ENCODE measurements around the gene SNCAIP.

Gene SNCAIP

DNA sequence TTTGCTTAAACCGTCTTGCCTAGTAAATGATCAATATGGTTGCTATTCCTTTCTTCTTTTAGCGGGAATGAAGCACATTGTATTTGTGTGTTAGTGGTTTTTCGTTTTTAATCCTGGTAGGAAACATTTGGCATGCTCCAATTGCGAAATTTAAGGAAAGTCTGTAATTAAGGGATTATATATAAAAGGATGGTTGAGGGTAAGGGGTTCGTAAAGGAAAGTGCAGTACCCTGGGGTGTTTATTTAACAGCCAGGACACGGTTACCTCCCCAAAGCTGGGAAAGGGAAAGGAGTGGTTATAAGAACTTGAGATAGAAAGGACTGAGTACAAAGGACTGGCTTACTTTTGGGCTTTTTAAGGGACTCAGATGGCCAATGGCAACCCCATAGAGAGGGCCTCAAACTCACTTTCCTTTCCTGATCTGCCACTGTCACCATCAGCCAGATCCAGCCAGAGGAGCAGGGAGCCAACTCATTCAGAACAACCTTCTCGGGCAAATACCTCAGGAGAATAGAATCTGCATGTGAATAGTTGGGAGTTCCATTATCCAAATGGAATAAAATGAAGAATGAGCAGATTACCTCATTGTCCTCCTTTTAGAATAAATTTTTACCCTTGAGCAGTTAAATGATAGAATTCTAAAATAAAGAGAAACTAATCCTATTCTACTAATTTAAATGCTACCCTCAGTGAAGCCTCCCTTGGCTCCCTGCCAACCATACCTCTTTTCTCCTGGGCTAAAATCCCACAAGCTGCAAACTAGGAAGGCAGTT, 117.7 kb downstream of the SNCAIP start:
- DNase-seq = no peak

DNA sequence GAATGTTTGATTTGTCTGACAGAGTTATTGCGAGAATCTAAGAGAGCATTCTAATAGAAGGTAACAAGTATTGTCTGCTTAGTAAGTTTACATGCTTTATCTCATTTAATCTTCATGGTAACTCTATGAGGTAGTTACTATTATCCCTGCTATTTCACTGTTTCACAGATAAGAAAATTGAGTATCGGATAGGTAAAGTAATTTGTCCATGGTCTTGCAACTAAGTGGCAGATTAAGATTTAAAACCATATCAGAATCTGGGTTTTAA, 118.2 kb downstream of the SNCAIP start:
- DNase-seq = no peak

DNA sequence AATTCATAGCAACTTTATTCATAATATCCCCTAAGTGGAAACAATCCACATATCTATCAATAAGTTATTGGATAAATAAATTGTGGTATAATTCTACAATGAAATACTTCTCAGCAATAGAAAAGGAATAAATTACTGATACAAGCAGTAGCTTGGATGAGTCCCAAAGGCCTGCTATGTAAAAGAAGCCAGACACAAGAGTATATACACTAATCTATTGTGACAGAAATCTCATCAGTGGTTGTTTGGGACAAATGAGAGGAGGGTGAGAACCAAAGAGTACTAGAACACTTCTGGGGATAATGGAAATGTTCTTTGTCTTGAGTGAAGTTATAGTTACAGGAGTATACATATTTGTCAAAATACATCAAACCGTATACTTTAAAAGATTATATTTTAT, 119.3 kb downstream of the SNCAIP start:
- DNase-seq = no peak

DNA sequence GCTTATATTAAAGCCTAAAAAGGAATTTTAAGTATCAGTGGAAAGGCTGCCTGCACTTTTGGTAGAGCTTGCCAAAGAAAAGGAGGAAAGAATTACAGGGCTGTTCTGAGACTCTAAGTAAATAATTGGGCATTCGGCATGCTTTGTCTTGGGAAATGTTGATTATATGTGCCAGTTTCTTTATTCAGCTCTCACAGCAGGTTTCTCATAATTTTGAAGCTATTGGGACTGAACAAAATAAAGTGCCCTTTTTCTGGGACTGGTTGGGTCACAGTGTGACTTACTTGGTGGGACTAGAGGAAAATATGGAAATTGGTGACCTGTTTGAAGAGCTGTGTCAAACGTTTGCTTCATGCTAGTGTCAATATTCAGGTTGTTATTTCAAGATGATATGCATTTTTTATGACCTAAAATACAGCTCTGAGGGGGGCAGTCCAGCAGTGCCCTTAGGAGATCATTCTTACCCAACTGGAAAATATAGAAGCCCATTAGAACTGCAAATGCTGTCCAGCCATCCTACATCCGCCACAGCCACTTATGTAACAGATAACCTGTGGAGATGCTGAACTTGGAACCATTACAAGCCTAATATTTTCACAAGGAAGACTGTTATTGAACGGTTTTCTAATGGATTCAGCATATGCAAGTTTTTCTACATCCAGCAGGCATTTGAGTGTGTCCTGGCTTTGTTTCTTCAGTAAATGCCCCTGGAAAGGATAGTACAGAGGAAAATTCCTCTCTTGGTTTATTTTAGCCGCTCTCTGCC, 122.4 kb downstream of the SNCAIP start:
- DNase-seq = no peak

DNA sequence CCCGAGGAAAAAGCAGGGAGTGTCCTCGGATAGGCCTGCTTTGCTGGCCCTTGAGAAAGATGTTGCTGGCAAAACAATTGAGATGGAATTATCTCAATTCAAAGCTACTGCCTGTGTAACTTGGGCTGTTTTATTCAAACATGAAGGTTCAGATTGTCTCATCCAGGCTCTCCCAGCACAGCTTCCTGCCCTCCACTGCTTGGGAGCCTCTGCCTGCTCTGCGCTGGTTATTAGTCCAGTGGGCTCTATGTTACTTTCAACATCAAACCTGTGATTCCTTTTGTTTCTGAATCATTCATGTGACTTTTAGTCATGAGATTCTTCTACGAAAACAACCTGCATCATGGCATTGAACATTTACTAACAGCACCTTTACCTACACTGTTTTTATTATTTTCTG, 123.2 kb downstream of the SNCAIP start:
- DNase-seq = no peak

DNA sequence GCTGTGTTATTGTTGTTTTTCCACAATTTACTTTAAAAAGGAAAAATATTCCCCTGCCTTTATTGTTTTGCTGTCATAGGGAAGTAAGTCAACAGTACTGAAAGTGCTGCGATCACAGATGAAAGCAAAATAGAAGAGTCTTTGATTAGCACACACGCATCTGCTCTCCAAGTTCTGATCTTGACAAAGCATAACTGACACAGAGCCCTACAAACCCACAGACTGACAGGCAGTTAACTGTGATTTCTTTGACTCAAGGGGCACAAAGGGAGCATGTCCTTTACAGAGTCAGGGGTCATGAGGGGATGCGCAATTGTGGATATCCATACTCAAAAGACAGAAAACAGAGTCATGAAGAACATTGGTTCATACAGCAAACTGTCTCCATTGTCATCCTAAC, 123.7 kb downstream of the SNCAIP start:
- no peak for DNase-seq

DNA sequence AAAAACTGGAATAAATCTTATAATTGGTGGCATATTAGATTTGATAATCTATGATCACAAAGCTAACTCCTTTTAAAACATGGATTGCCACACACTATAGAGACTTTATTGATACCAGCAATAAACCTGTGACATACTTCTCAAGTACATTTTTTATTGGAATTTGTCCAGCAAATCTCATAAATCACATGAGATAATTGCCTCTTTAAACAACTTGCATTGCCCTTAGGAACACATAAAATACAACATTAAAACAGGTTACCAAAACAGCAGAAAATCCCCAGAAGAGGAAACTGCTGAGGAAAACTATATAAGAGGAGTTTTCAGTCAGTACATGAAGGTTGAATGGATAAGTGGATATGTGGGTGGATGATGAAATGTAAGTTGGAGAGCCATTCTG, 124.6 kb downstream of the SNCAIP start:
- no peak for DNase-seq

DNA sequence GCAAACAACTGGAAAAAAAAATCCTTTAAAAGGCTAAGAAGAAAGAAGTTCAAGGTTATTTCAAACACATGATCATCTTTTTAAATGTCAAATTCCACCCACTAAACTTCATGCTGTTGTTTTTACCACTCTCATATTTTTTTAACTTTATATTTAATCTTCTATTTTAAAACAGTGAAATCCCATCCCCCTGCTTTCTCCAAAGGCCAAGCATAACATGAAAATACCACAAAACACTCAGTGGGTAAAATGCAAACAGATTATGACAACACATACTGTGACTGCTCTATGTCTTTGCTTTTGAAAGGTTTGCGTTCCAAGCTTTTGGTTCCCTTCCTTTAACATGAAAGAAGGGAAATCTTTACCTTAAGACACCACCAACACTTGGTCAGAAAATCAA, 127.6 kb downstream of the SNCAIP start:
- no peak for DNase-seq

DNA sequence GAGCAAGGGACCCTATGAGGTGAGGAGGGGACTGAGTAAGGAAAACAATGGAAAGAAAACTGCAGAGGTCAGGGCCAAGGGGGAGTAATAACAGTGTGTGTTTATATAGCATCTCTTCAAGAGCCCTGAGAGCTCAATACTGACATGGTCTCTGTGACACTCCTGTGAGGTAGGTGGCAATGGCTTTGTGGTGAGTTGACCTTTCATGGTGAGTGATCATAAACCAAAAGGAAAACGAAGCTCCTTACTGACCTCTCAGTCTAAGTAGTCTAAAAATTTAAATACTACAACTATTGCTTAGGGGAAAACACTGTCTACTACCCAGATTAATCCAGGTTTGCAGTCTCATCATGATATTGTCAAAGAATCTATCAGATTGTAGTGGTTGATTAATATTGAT, 130.9 kb downstream of the SNCAIP start:
- no peak for DNase-seq

DNA sequence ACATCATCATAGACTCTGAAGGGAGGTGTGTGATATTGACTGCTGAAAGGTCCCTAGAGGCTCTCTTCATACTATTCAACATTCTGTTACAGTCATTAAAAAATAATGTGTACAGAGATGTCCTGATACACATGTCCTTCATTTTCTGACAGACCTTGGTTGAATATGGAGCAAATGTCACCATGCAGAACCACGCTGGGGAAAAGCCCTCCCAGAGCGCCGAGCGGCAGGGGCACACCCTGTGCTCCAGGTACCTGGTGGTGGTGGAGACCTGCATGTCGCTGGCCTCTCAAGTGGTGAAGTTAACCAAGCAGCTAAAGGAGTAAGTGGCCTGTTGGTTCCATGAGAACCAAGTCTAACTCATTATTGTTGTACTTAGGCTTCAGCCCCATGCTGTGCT, 132.4 kb downstream of the SNCAIP start:
- DNase-seq = no peak

DNA sequence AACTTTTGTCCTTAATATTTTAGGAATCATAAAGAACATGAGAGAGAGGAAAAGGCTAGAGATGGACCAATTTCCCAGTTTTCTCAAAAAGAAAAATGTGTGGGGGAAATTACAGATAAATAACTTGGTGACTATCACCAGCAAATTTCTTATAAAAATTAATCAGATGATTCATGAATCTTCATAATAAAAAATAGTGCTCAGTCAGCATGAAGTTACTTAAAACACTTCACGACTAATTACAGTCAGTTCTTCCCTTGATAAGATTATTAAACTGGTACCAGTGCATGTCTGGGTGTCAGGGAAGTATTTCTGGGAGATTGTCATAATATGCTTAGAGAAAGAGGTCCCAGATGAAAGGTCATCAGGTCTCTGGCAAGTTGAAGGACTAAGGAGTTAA, 133.0 kb downstream of the SNCAIP start:
- no peak for DNase-seq

DNA sequence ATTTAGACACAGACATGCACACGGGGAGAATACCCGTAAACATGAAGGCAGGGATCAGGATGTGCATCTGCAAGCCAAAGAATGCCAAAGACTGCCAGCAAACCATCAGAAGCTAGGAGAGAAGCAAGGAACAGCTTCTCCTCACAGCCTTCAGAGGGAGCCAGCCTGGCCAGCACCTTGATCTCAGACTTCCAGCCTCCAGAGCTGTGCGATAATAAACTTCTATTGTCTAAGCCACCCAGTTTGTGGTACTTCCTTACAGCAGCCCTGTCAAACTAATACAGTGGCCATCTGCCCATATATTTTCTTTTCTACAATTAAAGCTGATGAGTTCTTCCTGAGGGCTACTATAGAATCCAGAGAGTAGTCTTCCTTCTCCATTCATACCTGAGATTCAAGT, 135.0 kb downstream of the SNCAIP start:
- DNase-seq = no peak

DNA sequence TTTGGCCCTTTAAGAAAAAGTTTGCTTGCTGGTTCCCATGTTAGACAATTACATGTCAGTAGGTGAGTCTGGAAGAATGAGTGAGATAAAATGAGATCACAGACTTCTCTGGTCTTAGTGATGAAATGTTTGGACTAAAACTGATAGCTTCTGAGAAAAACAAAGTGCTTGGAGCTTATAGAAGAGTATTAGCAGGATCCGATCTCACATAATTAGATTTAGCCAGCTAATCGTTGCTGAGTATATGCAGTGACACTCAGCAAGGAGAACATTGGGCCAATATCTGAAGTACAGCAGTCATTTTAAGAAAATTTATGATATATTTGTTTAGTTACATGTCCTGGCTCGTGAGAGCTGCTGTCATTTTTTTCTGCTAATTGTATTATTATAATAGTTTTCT, 135.8 kb downstream of the SNCAIP start:
- no peak for DNase-seq

DNA sequence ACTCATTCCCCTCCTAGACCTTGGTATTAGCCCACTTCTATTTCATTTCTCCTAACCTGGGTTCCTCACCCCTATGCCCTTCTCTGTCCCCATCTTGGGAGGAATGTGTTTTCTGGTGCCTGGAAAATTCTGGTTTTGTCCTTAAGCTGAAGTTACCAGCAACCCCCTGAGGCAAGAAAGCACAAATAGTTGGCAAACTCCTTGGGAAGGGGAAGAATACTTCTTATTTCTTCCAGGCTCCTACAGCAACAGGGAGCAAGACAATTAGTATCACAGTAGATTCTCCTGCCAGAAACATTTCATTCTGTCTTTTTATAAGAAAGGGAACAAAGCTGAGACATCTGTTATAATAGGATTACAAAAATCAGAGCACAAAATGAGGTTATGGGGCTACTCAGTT, 142.5 kb downstream of the SNCAIP start:
- no peak for DNase-seq

DNA sequence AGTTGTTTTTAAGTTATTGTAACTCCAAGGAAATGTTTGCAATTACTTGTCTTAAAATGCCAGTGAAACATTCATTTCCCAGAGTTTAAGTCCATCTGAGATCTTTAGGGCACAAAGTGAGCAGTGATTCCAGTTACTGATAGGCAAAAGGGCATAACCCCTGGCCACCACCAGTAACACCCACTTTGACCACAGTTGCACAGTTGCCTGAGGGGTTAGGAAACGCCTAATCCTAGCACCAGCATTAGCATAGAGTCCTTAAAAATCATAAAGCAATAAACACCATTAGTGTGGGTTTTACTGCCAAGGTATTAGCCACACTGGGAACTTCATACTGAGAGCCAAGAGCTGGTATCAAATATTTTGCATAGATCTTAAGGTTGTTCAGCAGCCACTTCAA, 143.9 kb downstream of the SNCAIP start:
- no peak for DNase-seq

DNA sequence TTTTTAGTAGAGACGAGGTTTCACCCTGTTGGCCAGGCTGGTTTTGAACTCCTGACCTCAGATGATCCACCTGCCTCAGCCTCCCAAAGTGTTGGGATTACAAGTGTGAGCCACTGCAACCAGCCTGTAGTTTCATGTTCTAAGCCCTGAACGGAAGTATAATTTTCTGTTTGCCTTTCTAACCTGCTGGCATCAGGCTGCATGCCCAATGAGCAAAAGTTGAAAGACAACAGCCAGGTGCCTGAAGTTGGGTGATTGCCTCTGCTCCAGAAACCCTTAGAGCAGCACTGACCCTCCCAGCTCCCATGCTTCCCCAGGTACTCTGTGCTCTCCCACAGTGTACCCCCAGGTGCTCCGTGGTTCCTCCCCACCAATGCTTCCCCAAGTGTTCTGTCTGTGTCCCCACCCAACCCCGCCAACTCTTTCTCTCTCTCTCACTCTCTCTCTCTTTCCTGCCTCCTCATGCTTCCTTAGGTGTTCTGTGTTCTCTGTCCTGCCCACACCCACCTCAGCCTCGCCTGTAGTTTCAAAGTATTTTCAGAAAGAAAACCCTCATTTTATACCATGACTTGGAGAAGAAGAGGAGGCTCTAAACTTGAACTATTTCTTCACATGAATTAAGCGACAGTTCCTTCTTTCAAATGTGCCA, 145.3 kb downstream of the SNCAIP start:
- DNase-seq = no peak

DNA sequence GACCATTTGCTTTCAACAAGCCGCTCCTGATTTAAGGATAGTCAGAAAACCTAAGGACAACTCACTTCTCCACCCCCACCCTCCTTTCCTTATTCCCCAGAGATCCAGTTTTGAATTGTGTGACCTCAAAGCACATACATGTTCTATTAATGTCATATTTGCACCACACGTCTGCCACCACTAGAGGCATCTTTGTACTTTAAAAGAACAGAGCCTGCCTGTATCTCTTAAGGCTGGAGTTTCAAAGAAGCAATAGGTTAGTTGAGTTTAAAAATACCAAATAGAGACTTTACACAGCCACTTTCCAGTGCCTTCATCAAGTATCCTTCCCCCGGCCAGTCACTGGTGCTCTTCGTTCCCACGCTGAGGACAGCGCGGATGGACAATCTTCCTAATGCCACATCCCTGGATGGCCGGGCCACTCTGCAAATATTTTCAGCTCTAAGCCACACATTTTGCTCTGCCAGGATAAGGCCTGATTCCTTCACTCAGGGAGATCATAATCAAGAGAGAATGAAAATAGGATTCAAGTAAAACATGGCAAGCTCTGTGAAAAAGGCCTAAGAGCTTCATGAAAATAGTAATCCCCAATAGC, 146.3 kb downstream of the SNCAIP start:
- DNase-seq = peak; percentile 16

DNA sequence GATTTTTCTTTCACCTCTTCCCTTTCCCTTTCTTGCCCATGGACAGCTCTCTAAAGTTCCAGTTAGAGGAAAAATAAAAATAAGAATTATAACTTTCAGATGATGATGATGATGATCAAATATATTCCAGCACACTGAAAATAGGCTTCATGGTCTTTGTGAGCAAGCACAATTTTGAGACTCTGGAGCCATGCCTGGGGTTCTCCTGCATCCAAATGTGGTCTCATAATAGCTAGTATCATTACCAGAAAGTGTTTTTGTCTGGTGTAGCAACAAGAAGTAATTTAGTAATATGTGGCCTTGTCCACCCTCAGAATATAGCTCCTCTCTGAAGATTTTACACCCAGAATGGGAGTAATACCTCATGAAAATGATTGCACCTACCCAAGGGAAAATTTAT, 150.4 kb downstream of the SNCAIP start:
- DNase-seq = no peak

DNA sequence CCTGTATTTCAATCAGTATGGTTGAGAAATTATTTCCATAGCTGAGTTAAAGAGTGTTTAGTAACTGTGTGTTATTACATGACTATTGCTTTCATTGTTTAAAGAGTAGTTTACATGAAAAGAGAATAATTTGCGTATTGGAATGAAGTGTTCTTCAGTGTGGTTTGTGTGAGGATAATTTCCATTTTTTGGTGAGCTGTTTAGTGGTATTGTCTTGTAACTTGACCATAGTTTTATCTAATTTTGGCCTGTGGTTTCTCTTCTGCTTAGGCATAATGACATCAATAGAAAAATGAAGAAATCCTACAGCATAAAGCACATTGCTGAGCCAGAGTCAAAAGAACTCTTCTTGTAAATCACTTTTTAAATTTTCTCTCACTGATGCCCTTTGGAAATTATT, 151.2 kb downstream of the SNCAIP start:
- peak; percentile 65 for DNase-seq

DNA sequence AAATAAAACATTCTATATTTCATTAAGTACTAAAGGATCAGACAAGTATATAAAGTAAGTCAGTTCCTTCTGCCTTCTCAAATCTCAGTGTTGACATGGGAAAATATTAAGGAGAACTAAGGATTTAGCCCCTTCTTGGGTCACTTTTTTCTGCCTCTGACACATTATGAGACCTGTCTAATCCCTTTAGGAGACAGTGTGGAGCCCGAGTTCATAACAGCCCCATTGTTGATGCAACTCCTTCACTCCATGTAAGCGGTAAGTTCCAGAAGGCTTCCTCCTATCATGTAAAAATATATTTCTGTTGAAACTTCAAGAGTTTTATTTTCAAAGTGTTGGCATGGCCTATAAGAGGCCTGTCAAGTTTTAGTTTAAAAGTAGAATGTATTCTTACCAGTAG, 152.2 kb downstream of the SNCAIP start:
- no peak for DNase-seq

DNA sequence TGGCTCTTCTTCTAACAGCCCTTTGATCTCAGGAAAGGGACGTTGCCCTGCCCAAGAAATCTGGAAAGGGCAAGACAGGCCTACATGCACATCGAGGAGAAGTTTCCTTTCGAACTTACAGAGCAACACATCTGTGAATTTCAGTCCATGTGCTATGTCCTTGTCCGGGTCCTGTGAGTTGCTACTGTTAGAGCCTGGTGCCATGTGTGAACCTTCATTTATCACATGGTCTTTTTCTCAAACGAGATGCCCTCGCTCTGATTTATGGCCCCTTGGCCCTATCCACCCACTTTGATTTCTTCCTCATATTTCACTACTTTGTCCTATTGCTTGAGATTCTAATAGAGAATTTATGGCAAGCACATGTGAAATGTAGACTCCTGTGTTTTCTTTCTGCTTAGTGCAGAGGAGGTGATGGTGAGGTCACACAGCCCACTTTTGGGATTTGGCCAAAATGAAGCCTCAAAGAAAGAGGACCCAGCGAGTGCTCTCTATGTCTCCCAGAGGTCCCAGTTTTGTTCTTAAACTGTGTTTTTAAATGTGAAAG, 153.1 kb downstream of the SNCAIP start:
- no peak for DNase-seq

DNA sequence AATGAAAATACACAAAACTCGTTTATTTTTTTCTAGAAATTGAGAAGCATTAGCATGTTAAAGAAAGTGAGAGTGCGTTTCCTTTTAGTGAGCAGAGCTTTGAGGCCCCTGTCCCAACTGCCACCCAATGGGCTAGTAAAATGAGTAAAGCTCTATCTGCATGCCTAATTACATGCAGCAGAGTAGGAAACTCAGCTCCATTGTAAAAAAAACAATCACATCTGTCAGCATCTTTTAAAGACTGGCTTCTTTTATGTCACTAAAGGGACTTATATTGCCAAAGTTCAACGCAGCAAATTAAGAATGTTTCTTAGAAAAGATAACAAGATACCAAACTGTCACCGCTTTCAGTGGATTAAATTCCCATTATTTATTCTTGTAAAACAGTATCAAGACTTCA, 154.0 kb downstream of the SNCAIP start:
- no peak for DNase-seq

DNA sequence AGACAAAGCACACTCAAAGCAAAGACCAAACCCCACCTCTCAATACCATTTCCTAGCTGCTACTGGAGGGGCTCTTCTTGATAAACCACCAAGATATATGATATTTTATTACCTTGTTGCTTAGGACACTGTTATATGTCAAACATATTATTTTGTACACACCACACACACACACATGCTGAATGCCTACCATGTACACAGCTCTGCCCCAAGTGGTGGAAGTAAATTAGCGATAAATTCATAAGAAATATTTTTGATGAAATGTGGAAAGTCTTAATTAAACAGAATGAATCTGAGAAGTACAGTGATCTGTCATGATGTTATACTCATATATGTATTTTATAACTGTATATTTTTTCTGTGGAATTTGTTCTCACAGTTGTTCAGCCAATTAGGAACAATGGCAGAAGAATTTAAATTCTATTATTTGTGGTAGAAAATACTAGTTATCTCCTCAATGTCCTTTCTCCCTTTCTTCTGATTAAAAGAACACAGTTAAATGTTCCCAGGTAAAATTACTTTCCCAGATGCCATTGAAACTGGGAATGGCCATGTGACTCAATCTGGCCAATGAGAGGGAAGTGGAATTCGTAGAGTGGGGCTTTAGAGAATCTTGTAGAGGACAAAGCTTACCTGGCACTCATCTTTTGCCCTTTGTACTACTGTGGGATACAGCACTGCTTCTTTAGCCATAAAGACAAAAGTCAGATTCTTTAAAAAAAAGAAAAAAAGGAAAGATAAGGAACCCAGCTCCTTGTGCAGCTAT, 156.5 kb downstream of the SNCAIP start:
- DNase-seq = no peak
